HepG2 (cell line): Measurements from ENCODE around the gene NFKBIA. TPM values are rescaled to one million over a fixed set of nuclear protein-coding genes. Genes with fewer than 3 reads are reported as not detected.

Source experiments
- CEBPB ChIP-seq: IDR thresholded peaks from 2 replicates; pipeline ENCODE4 v1.6.1; 2011; ENCODE audit warnings: low read depth, low read length, improper control_type of control experiment, borderline replicate concordance
- FOXM1 ChIP-seq: sonication (generic); formaldehyde crosslinking; IDR thresholded peaks from 2 replicates; pipeline ENCODE4 v1.5.0; 2020; ENCODE audit warnings: missing genetic modification reagents
- HDAC2 ChIP-seq: sonication (generic); formaldehyde crosslinking; IDR thresholded peaks from 2 replicates; pipeline ENCODE4 v1.4.0; 2020; ENCODE audit warnings: missing genetic modification reagents
- KLF15 ChIP-seq: sonication (generic); formaldehyde crosslinking; IDR thresholded peaks from 2 replicates; pipeline ENCODE4 v1.8.1; 2023; ENCODE audit warnings: borderline replicate concordance, mild to moderate bottlenecking, inconsistent platforms, missing genetic modification reagents, mixed read lengths
- SIN3A ChIP-seq: IDR thresholded peaks from 2 replicates; pipeline ENCODE4 v1.6.1; 2011; ENCODE audit warnings: low read depth, mild to moderate bottlenecking, control low read depth, low read length, borderline replicate concordance
- XRCC5 ChIP-seq: fragments of 200-400 bp; formaldehyde crosslinking; optimal IDR thresholded peaks from 2 replicates; pipeline ENCODE3; 2017; ENCODE audit warnings: mild to moderate bottlenecking, low read length
- ZNF549 ChIP-seq: sonication (generic); formaldehyde crosslinking; IDR thresholded peaks from 2 replicates; pipeline ENCODE4 v1.5.0; 2020; ENCODE audit warnings: missing genetic modification reagents
- ZNF772 ChIP-seq: sonication (generic); formaldehyde crosslinking; IDR thresholded peaks from 2 replicates; pipeline ENCODE4 v1.5.0; 2020; ENCODE audit warnings: mild to moderate bottlenecking, missing genetic modification reagents
- polyA plus RNA-seq, 8 experiments: library from polyadenylated mRNA; depleted of rRNA in 3 of 8; stranded (reverse) in 7 of 8; unstranded in 1 of 8; fragments of >200 nt; fragmentation: Illumina TruSeq in 4 of 8; extraction: Trizol in 4 of 8; gene quantifications; 2 replicates each; pipeline versions ENCODE4 v1.2.1 to v1.2.3, GENCODE V29; 2011 to 2016; ENCODE audit warnings: low read depth in 4 of 8, missing spikeins in 1 of 8, mixed read lengths in 1 of 8; ENCODE audit not compliant: insufficient read depth in 1 of 8
- total RNA-seq, 5 experiments: library from RNA; depleted of rRNA; stranded (reverse); fragments of >200 nt; fragmentation: Illumina TruSeq; extraction: Trizol; gene quantifications; 2 replicates each; pipeline ENCODE4 v1.2.3, GENCODE V29; 2016; ENCODE audit warnings: low read depth in 1 of 5
- TF ChIP-seq, protein P1 (sequence below): sonication (generic); formaldehyde crosslinking; IDR thresholded peaks from 2 replicates; pipeline ENCODE4 v1.5.1; 2020; ENCODE audit warnings: missing genetic modification reagents, mild to moderate bottlenecking, borderline replicate concordance
- TF ChIP-seq, protein P2 (sequence below): sonication (generic); formaldehyde crosslinking; IDR thresholded peaks from 2 replicates; pipeline ENCODE4 v1.5.0; 2020; ENCODE audit warnings: missing genetic modification reagents
- TF ChIP-seq, protein P3 (sequence below): sonication (generic); formaldehyde crosslinking; IDR thresholded peaks from 2 replicates; pipeline ENCODE4 v1.4.0; 2020; ENCODE audit warnings: mild to moderate bottlenecking, missing genetic modification reagents, borderline replicate concordance
- TF ChIP-seq, protein P4 (sequence below): sonication (generic); formaldehyde crosslinking; IDR thresholded peaks from 2 replicates; pipeline ENCODE4 v1.9.0; 2021; ENCODE audit warnings: missing genetic modification reagents, mild to moderate bottlenecking, borderline replicate concordance
- TF ChIP-seq, protein P5 (sequence below): sonication (generic); formaldehyde crosslinking; IDR thresholded peaks from 2 replicates; pipeline ENCODE4 v1.4.0; 2020; ENCODE audit warnings: missing genetic modification reagents, borderline replicate concordance

Gene NFKBIA
- total and polyA plus RNA-seq, 2 of the 13 experiments (the other 11 are each of a cell fraction or from before 2014, with no cell fraction given), result 197 to 319 TPM

DNA sequence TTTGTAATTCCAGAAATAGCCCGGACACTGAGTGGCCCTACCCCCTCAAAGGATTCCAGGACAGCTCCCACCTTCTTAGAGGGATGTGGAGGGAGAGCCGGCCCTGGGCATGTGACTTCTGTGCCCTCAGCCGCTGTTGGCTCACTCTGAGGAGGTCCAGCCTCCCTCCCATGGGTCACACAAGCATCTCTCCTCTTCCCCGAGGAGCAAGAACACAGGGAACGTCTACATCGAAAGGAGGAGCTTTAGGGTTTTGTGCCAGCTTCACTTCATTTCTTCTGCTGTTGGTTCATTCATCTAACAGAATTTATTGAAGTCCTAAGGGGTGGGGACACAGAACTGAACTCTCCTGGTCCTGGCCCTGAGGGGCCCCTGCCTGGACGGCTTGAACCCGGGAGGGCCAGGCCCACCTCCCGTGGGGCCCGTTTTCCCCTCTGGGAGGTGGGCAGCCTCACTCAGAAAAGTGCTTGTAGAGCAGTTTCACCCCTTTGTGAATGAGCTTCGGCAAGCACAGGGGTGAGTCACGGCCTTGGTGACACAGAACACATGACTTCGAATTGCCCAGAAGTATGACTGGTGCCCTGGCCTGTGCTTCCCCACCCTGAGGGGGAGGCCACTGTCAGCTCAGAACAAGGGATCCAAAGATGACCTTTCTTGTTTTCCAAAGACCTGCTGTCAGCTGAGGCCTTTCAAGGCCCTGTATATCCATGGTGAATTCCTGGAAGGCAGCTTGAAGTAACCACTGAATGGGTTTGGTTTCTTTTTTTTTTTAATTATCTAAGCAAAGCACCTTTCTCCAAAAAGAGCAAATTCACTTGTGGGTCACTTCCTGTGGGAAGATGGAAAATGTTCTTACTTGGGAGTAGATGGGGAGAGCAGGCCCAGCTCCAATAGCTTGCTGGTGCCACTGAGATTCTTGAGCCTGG lies 39.2 kb downstream of the NFKBIA start (continued):
- TF ChIP-seq, protein P1, sequence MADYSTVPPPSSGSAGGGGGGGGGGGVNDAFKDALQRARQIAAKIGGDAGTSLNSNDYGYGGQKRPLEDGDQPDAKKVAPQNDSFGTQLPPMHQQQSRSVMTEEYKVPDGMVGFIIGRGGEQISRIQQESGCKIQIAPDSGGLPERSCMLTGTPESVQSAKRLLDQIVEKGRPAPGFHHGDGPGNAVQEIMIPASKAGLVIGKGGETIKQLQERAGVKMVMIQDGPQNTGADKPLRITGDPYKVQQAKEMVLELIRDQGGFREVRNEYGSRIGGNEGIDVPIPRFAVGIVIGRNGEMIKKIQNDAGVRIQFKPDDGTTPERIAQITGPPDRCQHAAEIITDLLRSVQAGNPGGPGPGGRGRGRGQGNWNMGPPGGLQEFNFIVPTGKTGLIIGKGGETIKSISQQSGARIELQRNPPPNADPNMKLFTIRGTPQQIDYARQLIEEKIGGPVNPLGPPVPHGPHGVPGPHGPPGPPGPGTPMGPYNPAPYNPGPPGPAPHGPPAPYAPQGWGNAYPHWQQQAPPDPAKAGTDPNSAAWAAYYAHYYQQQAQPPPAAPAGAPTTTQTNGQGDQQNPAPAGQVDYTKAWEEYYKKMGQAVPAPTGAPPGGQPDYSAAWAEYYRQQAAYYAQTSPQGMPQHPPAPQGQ (CRISPR knock-in tag), result 0 out of 2 replicates have a peak, but pooled peaks have one; percentile 18
- TF ChIP-seq ZNF772 (CRISPR knock-in tag) (peak; percentile 98), CEBPB (no peak), XRCC5 (peak; percentile 97), KLF15 (CRISPR knock-in tag) (no peak), SIN3A (peak; percentile 69; the same call in 1 of the 2 replicates), HDAC2 (peak; percentile 95), ZNF549 (CRISPR knock-in tag) (no peak), FOXM1 (CRISPR knock-in tag) (no peak)
- TF ChIP-seq, protein P2, sequence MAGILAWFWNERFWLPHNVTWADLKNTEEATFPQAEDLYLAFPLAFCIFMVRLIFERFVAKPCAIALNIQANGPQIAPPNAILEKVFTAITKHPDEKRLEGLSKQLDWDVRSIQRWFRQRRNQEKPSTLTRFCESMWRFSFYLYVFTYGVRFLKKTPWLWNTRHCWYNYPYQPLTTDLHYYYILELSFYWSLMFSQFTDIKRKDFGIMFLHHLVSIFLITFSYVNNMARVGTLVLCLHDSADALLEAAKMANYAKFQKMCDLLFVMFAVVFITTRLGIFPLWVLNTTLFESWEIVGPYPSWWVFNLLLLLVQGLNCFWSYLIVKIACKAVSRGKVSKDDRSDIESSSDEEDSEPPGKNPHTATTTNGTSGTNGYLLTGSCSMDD, result no peak
- TF ChIP-seq, protein P3, sequence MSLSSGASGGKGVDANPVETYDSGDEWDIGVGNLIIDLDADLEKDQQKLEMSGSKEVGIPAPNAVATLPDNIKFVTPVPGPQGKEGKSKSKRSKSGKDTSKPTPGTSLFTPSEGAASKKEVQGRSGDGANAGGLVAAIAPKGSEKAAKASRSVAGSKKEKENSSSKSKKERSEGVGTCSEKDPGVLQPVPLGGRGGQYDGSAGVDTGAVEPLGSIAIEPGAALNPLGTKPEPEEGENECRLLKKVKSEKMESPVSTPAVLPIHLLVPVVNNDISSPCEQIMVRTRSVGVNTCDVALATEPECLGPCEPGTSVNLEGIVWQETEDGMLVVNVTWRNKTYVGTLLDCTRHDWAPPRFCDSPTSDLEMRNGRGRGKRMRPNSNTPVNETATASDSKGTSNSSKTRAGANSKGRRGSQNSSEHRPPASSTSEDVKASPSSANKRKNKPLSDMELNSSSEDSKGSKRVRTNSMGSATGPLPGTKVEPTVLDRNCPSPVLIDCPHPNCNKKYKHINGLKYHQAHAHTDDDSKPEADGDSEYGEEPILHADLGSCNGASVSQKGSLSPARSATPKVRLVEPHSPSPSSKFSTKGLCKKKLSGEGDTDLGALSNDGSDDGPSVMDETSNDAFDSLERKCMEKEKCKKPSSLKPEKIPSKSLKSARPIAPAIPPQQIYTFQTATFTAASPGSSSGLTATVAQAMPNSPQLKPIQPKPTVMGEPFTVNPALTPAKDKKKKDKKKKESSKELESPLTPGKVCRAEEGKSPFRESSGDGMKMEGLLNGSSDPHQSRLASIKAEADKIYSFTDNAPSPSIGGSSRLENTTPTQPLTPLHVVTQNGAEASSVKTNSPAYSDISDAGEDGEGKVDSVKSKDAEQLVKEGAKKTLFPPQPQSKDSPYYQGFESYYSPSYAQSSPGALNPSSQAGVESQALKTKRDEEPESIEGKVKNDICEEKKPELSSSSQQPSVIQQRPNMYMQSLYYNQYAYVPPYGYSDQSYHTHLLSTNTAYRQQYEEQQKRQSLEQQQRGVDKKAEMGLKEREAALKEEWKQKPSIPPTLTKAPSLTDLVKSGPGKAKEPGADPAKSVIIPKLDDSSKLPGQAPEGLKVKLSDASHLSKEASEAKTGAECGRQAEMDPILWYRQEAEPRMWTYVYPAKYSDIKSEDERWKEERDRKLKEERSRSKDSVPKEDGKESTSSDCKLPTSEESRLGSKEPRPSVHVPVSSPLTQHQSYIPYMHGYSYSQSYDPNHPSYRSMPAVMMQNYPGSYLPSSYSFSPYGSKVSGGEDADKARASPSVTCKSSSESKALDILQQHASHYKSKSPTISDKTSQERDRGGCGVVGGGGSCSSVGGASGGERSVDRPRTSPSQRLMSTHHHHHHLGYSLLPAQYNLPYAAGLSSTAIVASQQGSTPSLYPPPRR (CRISPR knock-in tag), result peak; percentile 80
- TF ChIP-seq, protein P4, sequence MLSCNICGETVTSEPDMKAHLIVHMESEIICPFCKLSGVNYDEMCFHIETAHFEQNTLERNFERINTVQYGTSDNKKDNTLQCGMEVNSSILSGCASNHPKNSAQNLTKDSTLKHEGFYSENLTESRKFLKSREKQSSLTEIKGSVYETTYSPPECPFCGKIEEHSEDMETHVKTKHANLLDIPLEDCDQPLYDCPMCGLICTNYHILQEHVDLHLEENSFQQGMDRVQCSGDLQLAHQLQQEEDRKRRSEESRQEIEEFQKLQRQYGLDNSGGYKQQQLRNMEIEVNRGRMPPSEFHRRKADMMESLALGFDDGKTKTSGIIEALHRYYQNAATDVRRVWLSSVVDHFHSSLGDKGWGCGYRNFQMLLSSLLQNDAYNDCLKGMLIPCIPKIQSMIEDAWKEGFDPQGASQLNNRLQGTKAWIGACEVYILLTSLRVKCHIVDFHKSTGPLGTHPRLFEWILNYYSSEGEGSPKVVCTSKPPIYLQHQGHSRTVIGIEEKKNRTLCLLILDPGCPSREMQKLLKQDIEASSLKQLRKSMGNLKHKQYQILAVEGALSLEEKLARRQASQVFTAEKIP, result no peak
- TF ChIP-seq, protein P5, sequence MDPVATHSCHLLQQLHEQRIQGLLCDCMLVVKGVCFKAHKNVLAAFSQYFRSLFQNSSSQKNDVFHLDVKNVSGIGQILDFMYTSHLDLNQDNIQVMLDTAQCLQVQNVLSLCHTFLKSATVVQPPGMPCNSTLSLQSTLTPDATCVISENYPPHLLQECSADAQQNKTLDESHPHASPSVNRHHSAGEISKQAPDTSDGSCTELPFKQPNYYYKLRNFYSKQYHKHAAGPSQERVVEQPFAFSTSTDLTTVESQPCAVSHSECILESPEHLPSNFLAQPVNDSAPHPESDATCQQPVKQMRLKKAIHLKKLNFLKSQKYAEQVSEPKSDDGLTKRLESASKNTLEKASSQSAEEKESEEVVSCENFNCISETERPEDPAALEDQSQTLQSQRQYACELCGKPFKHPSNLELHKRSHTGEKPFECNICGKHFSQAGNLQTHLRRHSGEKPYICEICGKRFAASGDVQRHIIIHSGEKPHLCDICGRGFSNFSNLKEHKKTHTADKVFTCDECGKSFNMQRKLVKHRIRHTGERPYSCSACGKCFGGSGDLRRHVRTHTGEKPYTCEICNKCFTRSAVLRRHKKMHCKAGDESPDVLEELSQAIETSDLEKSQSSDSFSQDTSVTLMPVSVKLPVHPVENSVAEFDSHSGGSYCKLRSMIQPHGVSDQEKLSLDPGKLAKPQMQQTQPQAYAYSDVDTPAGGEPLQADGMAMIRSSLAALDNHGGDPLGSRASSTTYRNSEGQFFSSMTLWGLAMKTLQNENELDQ (CRISPR knock-in tag), result no peak
